Measurements from ENCODE around the gene TGFB3.

- TF ChIP-seq FOXA1 (IDR thresholded peaks at IDR 0.05) (no peak), SP1 (IDR thresholded peaks at IDR 0.05) (no peak), HDGF (IDR thresholded peaks at IDR 0.05; ENCODE audit: borderline replicate concordance) (no peak), FOXM1 (IDR thresholded peaks at IDR 0.05; ENCODE audit: borderline replicate concordance) (no peak)
Observed at GRCh38 chr14:75939200-75939599, 42.6 kb downstream of the TGFB3 start.

Data from HEK293T (cell line).